Renal cortex interstitium (tissue), 11 donors: ENCODE measurements around the gene PGM2L1. TPM values are rescaled to one million over a fixed set of nuclear protein-coding genes. Genes with fewer than 3 reads are reported as not detected.
"Not testable (repeated sequence)": the region's sequence is repeated elsewhere in the genome, so short reads cannot be mapped to it uniquely, and the experiment has no call there.

Experiments used
- DNase-seq, 11 donors: peaks; one replicate each; pipeline ENCODE4 v3.0.0-alpha.2; 2013; ENCODE audit warnings: low read depth in 9 of 11, low spot score in 4 of 11; ENCODE audit errors: extremely low read depth in 1 of 11
- polyA plus RNA-seq, 3 donors: library from polyadenylated mRNA; unstranded; fragments of 120-200 nt; gene quantifications; one replicate each; pipeline ENCODE4 v1.2.1, GENCODE V29; 2013; ENCODE audit not compliant: insufficient read length in 3 of 3

The PGM2L1 gene
- polyA plus RNA-seq, 3 donors, result 3.4 to 4.1 (median 4.1) TPM

GRCh38 chr11:74357449-74357848, 40.8 kb downstream of the PGM2L1 start:
- DNase-seq, result no peak

- no peak for DNase-seq
Observed at GRCh38 chr11:74355626-74356025, 42.6 kb downstream of the PGM2L1 start.

GRCh38 chr11:74354036-74354435, 44.2 kb downstream of the PGM2L1 start:
- no peak for DNase-seq

GRCh38 chr11:74347381-74347780, 50.9 kb downstream of the PGM2L1 start:
- DNase-seq, result no peak

GRCh38 chr11:74345420-74345819, 52.8 kb downstream of the PGM2L1 start:
- no peak for DNase-seq

GRCh38 chr11:74341921-74342320, 56.3 kb downstream of the PGM2L1 start:
- no peak for DNase-seq

- no peak for DNase-seq
Observed at GRCh38 chr11:74339619-74340018, 58.6 kb downstream of the PGM2L1 start.

- no peak for DNase-seq
Observed at GRCh38 chr11:74338963-74339362, 59.3 kb downstream of the PGM2L1 start.

GRCh38 chr11:74333193-74333592, 65.0 kb downstream of the PGM2L1 start:
- DNase-seq, result no peak

GRCh38 chr11:74332291-74332690, 65.9 kb downstream of the PGM2L1 start:
- no peak for DNase-seq

GRCh38 chr11:74331000-74331399, 67.2 kb downstream of the PGM2L1 start:
- DNase-seq, result not testable (repeated sequence)

GRCh38 chr11:74330075-74330858, 68.0 kb downstream of the PGM2L1 start:
- no peak for DNase-seq

- no peak for DNase-seq
Observed at GRCh38 chr11:74327076-74327475, 71.2 kb downstream of the PGM2L1 start.

- no peak for DNase-seq
Observed at GRCh38 chr11:74326665-74327064, 71.6 kb downstream of the PGM2L1 start.

- no peak for DNase-seq
Observed at GRCh38 chr11:74325649-74326645, 72.3 kb downstream of the PGM2L1 start.

- DNase-seq, result no peak
Observed at GRCh38 chr11:74322667-74323066, 75.6 kb downstream of the PGM2L1 start.

GRCh38 chr11:74321487-74322188, 76.6 kb downstream of the PGM2L1 start:
- DNase-seq, result no peak

- DNase-seq, result no peak
Observed at GRCh38 chr11:74320538-74320937, 77.7 kb downstream of the PGM2L1 start.

GRCh38 chr11:74319139-74319816, 79.0 kb downstream of the PGM2L1 start:
- no peak for DNase-seq
